Measurements from ENCODE around the gene C1orf74.

GRCh38 chr1:209780268-209780667, 4.1 kb downstream of the C1orf74 start:
- TF ChIP-seq EZH2 (IDR thresholded peaks at IDR 0.05; ENCODE audit: insufficient read depth, poor library complexity, severe bottlenecking) (no peak), EZH2phosphoT487 (IDR thresholded peaks at IDR 0.05; ENCODE audit: insufficient read depth, low read depth) (no peak)
